Uterus (tissue), 2 donors: Measurements from ENCODE around the gene MYF6.

Experiments
- POLR2A ChIP-seq, 2 donors: fragments of 450-650 bp; IDR thresholded peaks; one replicate each; pipeline ENCODE4 v1.6.1; 2016; ENCODE audit warnings: antibody characterized with exemption in 2 of 2, mild to moderate bottlenecking in 1 of 2, moderate library complexity in 1 of 2
- TF ChIP-seq, protein P1 (sequence below), 4 experiments: fragments of 200-600 bp in 2 of 4; fragments of 450-650 bp in 2 of 4; sonication (generic) in 2 of 4; IDR thresholded peaks; one replicate each; pipeline ENCODE4 v1.5.1; 2016 to 2019; ENCODE audit warnings: antibody characterized with exemption in 4 of 4, mild to moderate bottlenecking in 2 of 4, moderate library complexity in 1 of 4

DNA sequence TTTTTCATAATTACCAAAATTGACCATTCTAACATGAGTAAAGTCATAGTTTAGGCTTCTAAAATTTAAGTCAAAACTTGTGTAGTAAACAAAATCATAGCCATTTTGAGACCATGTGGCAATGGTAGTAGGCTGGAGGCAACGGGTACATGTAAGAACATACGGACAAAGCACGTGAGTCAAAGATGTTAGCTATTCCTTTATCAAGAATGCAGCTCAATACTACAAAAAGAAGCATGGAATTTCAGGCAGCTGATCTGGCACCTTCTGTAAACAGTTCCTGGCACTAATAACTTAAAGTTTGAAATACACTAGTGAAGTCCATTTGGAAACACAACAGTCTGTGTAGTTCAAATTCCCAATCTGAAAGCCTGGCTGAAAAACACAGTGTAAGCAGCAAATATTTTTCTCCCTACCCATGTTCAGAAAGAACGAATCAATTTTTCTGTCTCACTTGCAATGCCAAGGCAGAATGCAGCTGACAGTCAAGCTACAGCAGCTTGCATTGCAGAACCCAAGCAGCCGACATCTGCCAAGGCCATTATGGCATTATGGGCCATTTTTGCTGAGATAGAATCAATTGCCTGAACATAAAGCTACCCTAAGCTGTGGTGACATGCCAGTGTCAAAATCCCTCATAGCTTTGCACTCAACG, 38.5 kb downstream of the MYF6 start:
- TF ChIP-seq, protein P1, sequence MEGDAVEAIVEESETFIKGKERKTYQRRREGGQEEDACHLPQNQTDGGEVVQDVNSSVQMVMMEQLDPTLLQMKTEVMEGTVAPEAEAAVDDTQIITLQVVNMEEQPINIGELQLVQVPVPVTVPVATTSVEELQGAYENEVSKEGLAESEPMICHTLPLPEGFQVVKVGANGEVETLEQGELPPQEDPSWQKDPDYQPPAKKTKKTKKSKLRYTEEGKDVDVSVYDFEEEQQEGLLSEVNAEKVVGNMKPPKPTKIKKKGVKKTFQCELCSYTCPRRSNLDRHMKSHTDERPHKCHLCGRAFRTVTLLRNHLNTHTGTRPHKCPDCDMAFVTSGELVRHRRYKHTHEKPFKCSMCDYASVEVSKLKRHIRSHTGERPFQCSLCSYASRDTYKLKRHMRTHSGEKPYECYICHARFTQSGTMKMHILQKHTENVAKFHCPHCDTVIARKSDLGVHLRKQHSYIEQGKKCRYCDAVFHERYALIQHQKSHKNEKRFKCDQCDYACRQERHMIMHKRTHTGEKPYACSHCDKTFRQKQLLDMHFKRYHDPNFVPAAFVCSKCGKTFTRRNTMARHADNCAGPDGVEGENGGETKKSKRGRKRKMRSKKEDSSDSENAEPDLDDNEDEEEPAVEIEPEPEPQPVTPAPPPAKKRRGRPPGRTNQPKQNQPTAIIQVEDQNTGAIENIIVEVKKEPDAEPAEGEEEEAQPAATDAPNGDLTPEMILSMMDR (IDR thresholded peaks at IDR 0.05), result no peak
- TF ChIP-seq POLR2A (IDR thresholded peaks at IDR 0.05), result no peak
